Adipocyte (in vitro differentiated cells): Measurements from ENCODE around the gene BTNL8.
"Not testable (repeated sequence)": the region's sequence is repeated elsewhere in the genome, so short reads cannot be mapped to it uniquely, and the experiment has no call there.

Experiments used
- DNase-seq: peaks from one replicate; pipeline ENCODE4 v3.0.0-alpha.2; 2015; ENCODE audit warnings: low read depth
- H3K27me3 ChIP-seq: replicated peaks from 2 replicates; pipeline ENCODE4 v1.7.0; 2013; ENCODE audit warnings: mild to moderate bottlenecking, low read length, moderate library complexity; ENCODE audit not compliant: control insufficient read depth, insufficient read depth
- H3K36me3 ChIP-seq: 2 replicates; pipeline ENCODE4 v1.7.0; 2013; ENCODE audit warnings: low read length, mild to moderate bottlenecking, moderate library complexity; ENCODE audit not compliant: control insufficient read depth, insufficient read depth, severe bottlenecking
- H3K4me1 ChIP-seq: 2 replicates; pipeline ENCODE4 v1.7.0; 2013; ENCODE audit warnings: mild to moderate bottlenecking, low read length, moderate library complexity; ENCODE audit not compliant: control insufficient read depth, insufficient read depth
- H3K4me3 ChIP-seq: 2 replicates; pipeline ENCODE4 v1.7.0; 2013; ENCODE audit warnings: mild to moderate bottlenecking, low read length, moderate library complexity
- H3K9ac ChIP-seq: 2 replicates; pipeline ENCODE4 v1.7.0; 2013; ENCODE audit warnings: mild to moderate bottlenecking, low read length, moderate library complexity
- H3K9me3 ChIP-seq: 2 replicates; pipeline ENCODE4 v1.7.0; 2013; ENCODE audit warnings: mild to moderate bottlenecking, low read length, moderate library complexity; ENCODE audit not compliant: control insufficient read depth

Gene BTNL8

DNA sequence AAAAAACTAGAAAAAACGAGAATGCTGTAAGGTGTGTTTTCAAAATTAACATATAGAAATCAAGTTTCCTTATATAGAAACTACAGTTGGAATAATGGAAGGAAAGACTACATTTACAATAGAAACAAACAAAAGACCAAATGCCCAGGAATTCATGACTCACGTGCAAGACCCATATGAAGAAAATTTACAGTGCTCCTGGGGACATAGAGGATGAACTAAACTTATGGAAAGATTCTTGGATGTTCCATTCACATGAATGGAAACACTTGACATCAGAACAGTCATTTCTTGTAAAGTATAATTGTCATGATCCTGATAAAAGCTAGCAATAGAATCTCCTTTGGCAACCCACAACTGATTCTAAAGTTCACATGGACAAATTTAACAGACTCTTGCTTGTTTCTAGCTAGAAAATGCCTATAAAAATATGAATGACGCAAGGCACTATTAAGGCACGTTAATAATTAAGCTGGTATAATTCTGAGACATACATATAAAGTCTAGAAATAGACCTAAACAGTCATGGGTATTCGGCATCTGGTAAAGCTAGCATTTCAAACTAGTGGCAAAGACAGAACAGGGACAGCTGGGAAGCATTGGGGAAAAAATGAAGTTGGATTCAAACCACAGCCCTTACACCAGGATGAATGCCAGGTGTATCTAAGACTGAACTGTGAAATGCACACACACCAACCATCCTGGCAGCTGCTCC is 32.8 kb upstream of the BTNL8 start:
- no peak overlapping the region for H3K4me3 ChIP-seq
- no peak overlapping the region for H3K9ac ChIP-seq
- no peak for DNase-seq
- H3K27me3 ChIP-seq, result no peaks in the 10 kb centered on the region
- H3K9me3 ChIP-seq, result no peaks in the 10 kb centered on the region
- H3K4me1 ChIP-seq, result peaks cover 10% of the 10 kb centered on the region
- no peaks in the 10 kb centered on the region for H3K36me3 ChIP-seq

GRCh38 chr5:180866985-180867384 is 32.0 kb upstream of the BTNL8 start:
- Histone ChIP-seq H3K9me3 (no peaks in the 10 kb centered on the region), H3K9ac (no peak overlapping the region), H3K4me1 (peaks cover 10% of the 10 kb centered on the region), H3K4me3 (no peak overlapping the region), H3K36me3 (no peaks in the 10 kb centered on the region), H3K27me3 (no peaks in the 10 kb centered on the region)
- DNase-seq, result no peak

DNA sequence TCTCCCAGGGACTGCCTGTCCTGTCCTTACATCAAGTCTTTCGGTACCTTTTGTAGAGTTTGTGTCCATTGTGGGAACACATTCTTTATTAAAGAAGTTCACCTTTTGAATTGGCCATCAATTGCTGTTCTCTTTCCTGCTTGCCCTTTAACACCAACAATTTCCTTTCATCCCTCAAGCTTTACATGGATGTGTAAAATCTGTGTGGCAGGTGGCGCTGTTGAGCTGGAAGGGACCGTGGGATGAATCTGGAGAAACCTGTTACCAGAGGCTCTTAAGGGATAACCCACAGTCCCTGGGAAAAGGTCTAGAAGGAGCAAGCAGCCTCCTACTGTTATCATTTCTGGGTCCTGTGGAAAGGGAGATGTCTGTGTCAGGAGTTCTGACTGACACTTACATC is 30.0 kb upstream of the BTNL8 start:
- H3K4me1 ChIP-seq, result peaks cover 10% of the 10 kb centered on the region
- no peak overlapping the region for H3K9ac ChIP-seq
- H3K9me3 ChIP-seq, result no peaks in the 10 kb centered on the region
- no peaks in the 10 kb centered on the region for H3K27me3 ChIP-seq
- no peak overlapping the region for H3K4me3 ChIP-seq
- DNase-seq, result peak; percentile 89
- H3K36me3 ChIP-seq, result no peaks in the 10 kb centered on the region

GRCh38 chr5:180869587-180869986 is 29.4 kb upstream of the BTNL8 start:
- peak; percentile 34 for DNase-seq
- no peaks in the 10 kb centered on the region for H3K9me3 ChIP-seq
- H3K9ac ChIP-seq, result no peak overlapping the region
- H3K27me3 ChIP-seq, result no peaks in the 10 kb centered on the region
- no peak overlapping the region for H3K4me3 ChIP-seq
- no peaks in the 10 kb centered on the region for H3K36me3 ChIP-seq
- H3K4me1 ChIP-seq, result peaks cover 10% of the 10 kb centered on the region

GRCh38 chr5:180870276-180871068 is 28.5 kb upstream of the BTNL8 start:
- DNase-seq, result no peak
- Histone ChIP-seq H3K4me1 (peaks cover 10% of the 10 kb centered on the region), H3K4me3 (no peak overlapping the region), H3K27me3 (peaks cover 3% of the 10 kb centered on the region), H3K9ac (no peak overlapping the region), H3K36me3 (no peaks in the 10 kb centered on the region), H3K9me3 (no peaks in the 10 kb centered on the region)

DNA sequence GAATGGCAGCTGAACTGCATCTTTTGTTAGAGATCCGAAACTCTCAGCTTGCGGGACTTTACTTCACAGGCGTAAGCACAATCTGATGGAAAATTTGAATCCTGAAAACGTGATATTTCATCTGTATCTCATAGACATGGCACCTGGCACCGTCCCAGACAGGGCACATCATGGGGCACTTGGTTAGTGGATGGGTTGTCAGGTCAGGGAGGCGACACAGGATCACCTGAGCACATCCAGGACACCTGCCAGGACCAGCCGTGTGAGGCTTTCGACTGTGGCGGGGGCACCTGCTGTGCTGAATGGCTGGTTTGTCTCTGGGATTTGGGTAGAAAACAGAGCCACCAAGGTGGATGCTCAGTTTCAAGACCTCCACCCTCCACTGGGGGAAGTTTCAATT is 26.5 kb upstream of the BTNL8 start:
- Histone ChIP-seq H3K9ac (no peak overlapping the region), H3K36me3 (no peaks in the 10 kb centered on the region), H3K4me1 (peaks cover 10% of the 10 kb centered on the region), H3K27me3 (peaks cover 3% of the 10 kb centered on the region), H3K9me3 (no peaks in the 10 kb centered on the region), H3K4me3 (no peak overlapping the region)
- DNase-seq, result no peak

DNA sequence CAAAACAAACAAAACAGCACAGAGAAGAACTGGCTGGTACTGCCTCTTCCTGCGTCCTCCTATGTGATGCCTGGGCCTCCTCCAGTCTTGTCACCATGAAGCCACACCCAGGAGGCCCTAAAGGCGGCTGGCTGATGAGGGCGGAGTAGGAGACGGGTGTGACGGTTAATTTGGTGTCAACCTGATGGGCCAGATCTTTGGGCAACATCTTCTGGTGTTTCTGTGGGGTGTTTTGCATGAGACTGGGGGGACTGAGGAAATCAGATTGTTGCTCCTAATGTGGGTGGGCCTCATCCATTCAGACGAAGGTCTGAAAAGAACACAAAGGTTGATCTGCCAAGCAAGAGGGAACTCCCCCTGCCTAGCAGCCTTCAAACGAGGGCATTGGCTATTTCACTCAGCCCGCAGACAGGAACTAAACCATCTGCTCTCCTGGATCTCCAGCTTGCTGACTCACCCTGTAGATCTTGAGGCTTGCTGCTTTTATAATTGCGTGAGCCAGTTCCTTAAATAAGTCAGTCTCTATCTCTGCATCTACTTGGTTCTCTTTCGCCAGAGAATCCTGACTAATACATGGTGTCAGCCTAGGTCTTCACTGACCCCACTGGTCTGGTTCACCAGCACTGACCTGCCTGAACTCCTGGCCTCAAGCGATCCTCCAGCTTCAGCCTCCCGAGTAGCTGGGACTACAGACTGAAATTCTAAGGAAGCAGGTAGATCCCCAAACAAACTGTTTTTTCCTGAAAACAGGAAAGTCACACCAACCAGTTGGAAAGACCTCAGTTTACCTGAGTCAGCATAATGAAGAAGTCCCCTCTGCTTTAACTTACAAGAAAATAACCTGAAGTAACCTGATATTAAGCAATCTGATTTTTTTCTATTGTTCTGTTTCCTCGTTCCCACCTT is 25.1 kb upstream of the BTNL8 start:
- Histone ChIP-seq H3K36me3 (no peaks in the 10 kb centered on the region), H3K9me3 (no peaks in the 10 kb centered on the region), H3K4me3 (no peak overlapping the region), H3K4me1 (peaks cover 10% of the 10 kb centered on the region), H3K9ac (no peak overlapping the region), H3K27me3 (peaks cover 3% of the 10 kb centered on the region)
- no peak for DNase-seq

DNA sequence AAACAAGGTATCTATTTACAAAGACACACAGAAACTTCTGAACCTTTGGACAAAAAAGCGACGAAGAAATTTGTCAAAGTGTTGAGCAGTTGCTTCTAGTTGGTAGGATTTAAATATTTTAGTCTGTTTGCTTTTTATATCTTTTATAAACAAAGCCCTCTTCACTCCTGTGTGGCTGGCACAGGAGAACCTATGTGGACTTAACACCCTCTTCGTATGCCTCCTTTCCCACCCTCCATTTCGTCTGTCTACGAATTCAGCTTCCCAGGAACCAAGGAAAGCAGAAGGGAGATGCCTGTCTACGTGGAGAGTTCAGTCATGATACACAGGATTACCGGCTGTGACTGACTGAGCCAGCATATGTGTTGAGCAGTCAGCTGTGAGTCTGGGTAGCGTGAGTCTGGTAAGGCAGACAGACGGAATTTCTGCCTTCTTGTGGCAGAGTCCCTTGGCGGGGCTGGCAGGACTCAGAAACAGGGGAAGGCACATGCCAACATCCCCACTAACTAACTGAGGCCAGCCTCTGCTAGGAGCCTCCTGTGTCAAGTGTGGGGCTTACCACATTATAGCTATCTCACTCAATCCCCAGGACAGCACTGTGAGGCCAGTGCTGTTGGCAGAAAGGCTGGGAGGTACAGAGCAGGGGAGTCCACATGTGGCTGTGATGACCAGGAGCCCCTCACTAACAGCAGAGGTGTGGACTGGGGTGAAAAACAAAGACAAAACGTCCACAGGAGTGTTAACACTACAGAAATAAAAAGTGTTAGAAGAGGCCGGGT is 24.0 kb upstream of the BTNL8 start:
- DNase-seq, result no peak
- Histone ChIP-seq H3K27me3 (peaks cover 3% of the 10 kb centered on the region), H3K9ac (no peak overlapping the region), H3K9me3 (no peaks in the 10 kb centered on the region), H3K36me3 (no peaks in the 10 kb centered on the region), H3K4me1 (peaks cover 5% of the 10 kb centered on the region), H3K4me3 (no peak overlapping the region)

DNA sequence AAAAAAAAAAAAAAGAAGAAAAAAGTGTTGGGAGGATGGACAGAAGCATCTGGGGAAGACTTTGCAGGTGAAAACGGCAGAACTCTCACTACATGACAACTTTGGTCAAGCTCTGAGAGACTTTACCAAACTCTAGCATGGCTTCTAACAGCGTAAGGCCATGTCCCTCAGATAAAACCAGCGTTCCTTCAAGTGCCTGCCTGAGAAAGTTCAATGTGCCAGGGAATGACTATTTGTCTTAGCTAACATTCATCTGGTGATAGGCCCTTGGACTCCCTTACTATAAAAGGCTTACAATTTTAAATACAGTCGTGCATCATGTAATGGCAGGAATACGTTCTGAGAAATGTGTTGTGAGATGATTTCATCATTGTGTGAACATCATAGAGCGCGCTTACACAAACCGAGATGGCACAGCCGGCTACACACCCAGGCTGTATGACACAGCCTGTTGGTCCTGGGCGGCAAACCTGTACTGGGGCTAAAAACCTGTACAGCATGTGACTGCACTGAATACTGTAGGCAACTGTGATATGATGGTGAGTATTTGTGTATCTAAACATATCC is 23.0 kb upstream of the BTNL8 start:
- no peak for DNase-seq
- no peaks in the 10 kb centered on the region for H3K4me1 ChIP-seq
- no peak overlapping the region for H3K9ac ChIP-seq
- H3K4me3 ChIP-seq, result no peak overlapping the region
- peaks cover 3% of the 10 kb centered on the region for H3K27me3 ChIP-seq
- no peaks in the 10 kb centered on the region for H3K36me3 ChIP-seq
- H3K9me3 ChIP-seq, result no peaks in the 10 kb centered on the region

DNA sequence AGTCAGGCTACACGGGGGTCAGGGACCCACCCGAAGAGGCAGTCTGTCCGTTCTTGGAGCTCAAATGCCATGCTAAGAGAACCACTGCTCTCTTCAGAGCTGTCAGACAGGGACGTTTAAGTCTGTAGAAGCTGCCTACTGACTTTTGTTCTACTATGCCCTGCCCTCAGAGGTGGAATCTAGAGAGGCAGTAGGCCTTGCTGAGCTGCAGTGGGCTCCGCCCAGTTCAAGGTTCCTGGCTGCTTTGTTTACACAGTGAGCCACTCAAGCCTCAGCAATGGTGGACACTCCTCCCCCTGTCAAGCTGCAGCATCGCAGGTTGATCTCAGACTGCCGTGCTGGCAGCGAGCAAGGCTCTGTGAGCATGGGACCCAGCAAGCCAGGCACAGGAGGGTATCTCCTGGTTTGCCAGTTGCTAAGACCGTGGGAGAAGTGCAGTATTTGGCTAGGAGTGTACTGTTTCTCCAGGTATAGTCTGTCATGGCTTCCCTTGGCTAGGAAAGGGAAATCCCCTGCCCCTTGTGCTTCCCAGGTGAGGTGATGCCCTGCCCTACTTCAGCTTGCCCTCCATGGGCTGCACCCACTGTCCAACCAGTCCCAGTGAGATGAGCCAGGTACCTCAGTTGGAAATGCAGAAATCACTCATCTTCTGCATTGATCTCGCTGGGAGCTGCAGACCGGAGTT is 13.0 kb upstream of the BTNL8 start:
- H3K9me3 ChIP-seq, H3K36me3 ChIP-seq, H3K27me3 ChIP-seq, H3K4me3 ChIP-seq, H3K9ac ChIP-seq, H3K4me1 ChIP-seq, DNase-seq: not testable (repeated sequence)
